GM21576 (cell line): ENCODE measurements around the gene SULT1B1.

ENCODE experiments used
- ATAC-seq: cut with Tn5 transposase; IDR thresholded peaks from one replicate; pipeline ENCODE4 v1.9.1; 2021; ENCODE audit warnings: mild to moderate bottlenecking, moderate library complexity; ENCODE audit not compliant: unreplicated experiment

The SULT1B1 gene

DNA sequence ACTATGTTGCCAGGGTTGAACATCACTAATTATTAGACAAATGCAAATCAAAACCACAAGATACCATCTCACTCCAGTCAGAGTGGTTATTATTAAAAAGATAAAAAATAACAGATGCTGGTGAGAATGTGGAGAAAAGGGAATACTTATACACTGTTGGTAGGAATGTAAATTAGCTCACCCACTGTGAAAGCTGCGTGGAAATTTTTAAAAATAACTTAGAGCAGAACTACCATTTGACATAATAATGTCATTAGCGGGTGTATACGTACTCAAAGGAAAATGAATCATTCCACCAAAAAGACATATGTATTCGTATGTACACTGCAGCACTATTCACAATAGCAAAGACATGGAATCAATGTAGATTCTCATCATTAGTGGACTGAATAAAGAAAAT lies 58.7 kb downstream of the SULT1B1 start:
- ATAC-seq: no peak

DNA sequence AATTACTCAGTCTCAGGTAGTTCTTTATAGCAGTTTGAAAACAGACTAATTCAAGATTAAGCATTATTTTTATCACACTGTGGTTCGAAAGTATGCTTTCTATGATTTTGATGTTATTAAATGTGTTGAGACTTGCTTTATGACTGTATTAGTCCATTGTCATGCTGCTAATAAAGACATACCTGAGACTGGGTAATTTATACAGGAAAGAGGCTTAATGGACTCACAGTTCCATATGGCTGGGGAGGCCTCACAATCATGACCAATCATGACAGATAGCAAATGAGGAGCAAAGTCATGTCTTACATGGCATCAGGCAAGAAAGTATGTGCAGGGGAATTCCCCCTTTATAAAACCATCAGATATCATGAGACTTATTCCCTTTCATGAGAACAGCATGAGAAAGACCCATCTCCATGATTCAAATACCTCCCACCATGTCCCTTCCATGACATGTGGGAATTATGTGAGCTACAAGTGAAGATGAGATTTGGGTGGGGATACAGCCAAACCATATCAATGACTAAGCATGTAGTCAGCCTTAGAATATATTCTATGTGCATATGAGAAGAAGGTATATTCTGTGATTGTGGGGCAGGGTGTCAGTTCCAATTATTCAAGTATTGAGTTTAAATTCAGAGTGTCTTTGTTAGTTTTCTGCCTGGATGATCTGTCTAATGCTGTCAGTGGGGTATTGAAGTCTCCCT lies 62.7 kb downstream of the SULT1B1 start:
- no peak for ATAC-seq

DNA sequence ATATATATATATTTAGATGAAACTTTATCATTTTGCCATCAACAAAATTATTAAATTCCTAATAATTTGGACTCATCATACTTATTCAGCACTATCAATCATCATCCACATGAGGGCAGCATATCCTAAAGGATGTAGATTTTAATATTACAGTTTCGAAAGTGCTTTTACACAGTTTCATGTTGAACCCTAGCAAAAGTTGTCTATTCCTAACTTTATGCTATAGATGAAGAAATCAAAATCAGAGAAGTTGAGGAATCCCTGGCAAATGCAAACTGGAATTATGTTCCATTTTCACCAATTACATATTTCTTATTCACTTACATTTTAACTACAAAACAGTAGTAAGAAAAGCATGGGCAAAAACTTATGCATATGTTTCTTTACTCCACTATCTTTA lies 70.8 kb downstream of the SULT1B1 start:
- no peak for ATAC-seq

DNA sequence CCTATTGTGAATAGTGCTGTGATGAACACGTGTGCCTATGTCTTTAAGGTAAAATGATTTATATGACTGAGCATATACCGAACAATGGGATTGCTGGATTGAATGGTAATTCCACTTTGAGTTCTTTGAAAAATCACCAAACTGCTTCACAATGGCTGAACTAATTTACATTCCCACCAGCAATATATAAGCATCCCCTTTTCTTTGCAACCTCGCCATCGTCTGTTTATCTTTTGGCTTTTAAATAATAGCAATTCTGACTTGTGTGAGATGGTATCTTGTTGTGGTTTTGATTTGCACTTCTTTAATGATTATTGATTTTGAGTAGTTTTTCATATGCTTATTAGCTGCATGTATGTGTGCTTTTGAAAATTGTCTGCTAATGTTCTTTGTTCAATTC lies 75.6 kb downstream of the SULT1B1 start:
- ATAC-seq: no peak
